HAP-1 (cell line): Measurements from ENCODE around the gene OR10A2.
"Not testable (repeated sequence)": the region's sequence is repeated elsewhere in the genome, so short reads cannot be mapped to it uniquely, and the experiment has no call there.

ENCODE experiments used
- DNase-seq, 2 experiments: peaks; one replicate each; pipeline ENCODE4 v3.0.0-alpha.2; 2016 to 2020; ENCODE audit warnings: low spot score in 2 of 2
- H3K27me3 ChIP-seq: fragments of 250-450 bp; sonication (Bioruptor Pico); 2 replicates; pipeline ENCODE4 v1.5.1; 2020; ENCODE audit warnings: low read depth, mild to moderate bottlenecking, moderate library complexity
- H3K36me3 ChIP-seq: fragments of 250-450 bp; sonication (Bioruptor Pico); replicated peaks from 2 replicates; pipeline ENCODE4 v1.5.1; 2020; ENCODE audit warnings: mild to moderate bottlenecking
- H3K4me1 ChIP-seq: fragments of 250-450 bp; sonication (Bioruptor Pico); 2 replicates; pipeline ENCODE4 v1.5.1; 2020; ENCODE audit warnings: mild to moderate bottlenecking
- H3K4me3 ChIP-seq: fragments of 250-450 bp; sonication (Bioruptor Pico); 2 replicates; pipeline ENCODE4 v1.5.1; 2020; ENCODE audit warnings: mild to moderate bottlenecking, moderate library complexity
- H3K9me3 ChIP-seq: fragments of 250-450 bp; sonication (Bioruptor Pico); 2 replicates; pipeline ENCODE4 v1.5.1; 2020; ENCODE audit warnings: mild to moderate bottlenecking, moderate library complexity
- in situ Hi-C: fragments of 300-500 bp; cut with MboI; formaldehyde crosslinking; loops from 3 replicates; pipeline ENCODE4 v1.14.3; 2020; ENCODE audit warnings: low sequenced_read_pairs, inconsistent platforms, mixed read lengths

Gene OR10A2

GRCh38 chr11:6898911-6899310 lies 36.1 kb downstream of the OR10A2 start:
- Histone ChIP-seq H3K4me1 (peaks cover 7% of the 10 kb centered on the region; the same call in 1 of the 2 replicates), H3K9me3 (no peaks in the 10 kb centered on the region), H3K4me3 (no peak overlapping the region), H3K36me3 (no peaks in the 10 kb centered on the region), H3K27me3 (no peaks in the 10 kb centered on the region)
- DNase-seq: no peak
- in situ Hi-C loops: no loop called here

GRCh38 chr11:6900327-6900999 lies 37.6 kb downstream of the OR10A2 start:
- Histone ChIP-seq H3K36me3 (no peaks in the 10 kb centered on the region), H3K27me3 (no peaks in the 10 kb centered on the region), H3K4me3 (no peak overlapping the region), H3K4me1 (peaks cover 7% of the 10 kb centered on the region; the same call in 1 of the 2 replicates), H3K9me3 (no peaks in the 10 kb centered on the region)
- DNase-seq: peak in 1 of 2 experiments; percentile 9
- in situ Hi-C loops: no loop called here

- H3K4me3 ChIP-seq, DNase-seq, H3K4me1 ChIP-seq, H3K27me3 ChIP-seq, in situ Hi-C loops, H3K36me3 ChIP-seq, H3K9me3 ChIP-seq: not testable (repeated sequence)
Measured at GRCh38 chr11:6904804-6905203, 41.9 kb downstream of the OR10A2 start.

- Histone ChIP-seq H3K4me1 (no peaks in the 10 kb centered on the region; the same call in 1 of the 2 replicates), H3K36me3 (no peaks in the 10 kb centered on the region), H3K9me3 (no peaks in the 10 kb centered on the region), H3K27me3 (no peaks in the 10 kb centered on the region), H3K4me3 (no peak overlapping the region)
- DNase-seq: no peak
- in situ Hi-C loops: no loop called here
Measured at GRCh38 chr11:6911378-6911777, 48.5 kb downstream of the OR10A2 start.

- in situ Hi-C loops: no loop called here
- Histone ChIP-seq H3K4me1 (no peaks in the 10 kb centered on the region; the same call in 1 of the 2 replicates), H3K4me3 (no peak overlapping the region), H3K27me3 (no peaks in the 10 kb centered on the region), H3K36me3 (no peaks in the 10 kb centered on the region), H3K9me3 (no peaks in the 10 kb centered on the region)
- no peak for DNase-seq
Measured at GRCh38 chr11:6911948-6912347, 49.1 kb downstream of the OR10A2 start.

- in situ Hi-C loops: no loop called here
- DNase-seq: no peak
- H3K36me3 ChIP-seq: no peaks in the 10 kb centered on the region
- H3K4me1 ChIP-seq: no peaks in the 10 kb centered on the region
- no peaks in the 10 kb centered on the region for H3K9me3 ChIP-seq
- H3K27me3 ChIP-seq: no peaks in the 10 kb centered on the region
- no peak overlapping the region for H3K4me3 ChIP-seq
Measured at GRCh38 chr11:6919698-6920097, 56.8 kb downstream of the OR10A2 start.

GRCh38 chr11:6920702-6921101 lies 57.8 kb downstream of the OR10A2 start, which contains the start of gene OR2D3:
Gene OR2D3, plus strand, starts transcription at chr11:6921002. Its CDS starts 0 bp downstream, at chr11:6921002.
- Histone ChIP-seq H3K4me3 (no peak within 1 kb of the TSS), H3K36me3 (no peaks in the 10 kb centered on the region), H3K27me3 (no peaks in the 10 kb centered on the region), H3K4me1 (no peaks in the 10 kb centered on the region; the same call in 1 of the 2 replicates), H3K9me3 (no peaks in the 10 kb centered on the region)
- no peak for DNase-seq
- in situ Hi-C loops: no loop called here
